Measurements from ENCODE around the gene ANKIB1. TPM values are rescaled to one million over a fixed set of nuclear protein-coding genes. Genes with fewer than 3 reads are reported as not detected.
A peak's percentile ranks its signal among the peaks of the same experiment; 100 is the strongest.

ANKIB1 gene
- total and polyA plus RNA-seq, 9 of the 15 experiments (the other 6 are each of a cell fraction or from before 2014, with no cell fraction given) = 5.9 to 25.2 (median 16.1) TPM

- TF ChIP-seq SMARCA4 (IDR thresholded peaks at IDR 0.05) (peak; percentile 78), TCF7 (IDR thresholded peaks at IDR 0.05; ENCODE audit: borderline replicate concordance) (no peak), RBM34 (IDR thresholded peaks at IDR 0.05; ENCODE audit: borderline replicate concordance, insufficient read depth, low read length) (no peak), PKNOX1 (IDR thresholded peaks at IDR 0.05) (peak; percentile 53), CGGBP1 (CRISPR knock-in tag; IDR thresholded peaks at IDR 0.05) (0 out of 2 replicates have a peak, but pooled peaks have one; percentile 36), ZNF212 (CRISPR knock-in tag; IDR thresholded peaks at IDR 0.05) (0 out of 2 replicates have a peak, but pooled peaks have one; percentile 18), FOXP4 (CRISPR knock-in tag; IDR thresholded peaks at IDR 0.05; ENCODE audit: borderline replicate concordance) (no peak), CHD1 (IDR thresholded peaks at IDR 0.05; ENCODE audit: low read length) (no peak), IRF2 (CRISPR knock-in tag; IDR thresholded peaks at IDR 0.05) (no peak)
Measured at GRCh38 chr7:92448205-92448747, 202.5 kb downstream of the ANKIB1 start (continued).

Small RNA genes lying within 50 kb of the gene (microRNA-seq; reads per million reads assigned to microRNA genes)
- gene MIR1285-1 (ENCODE audit: borderline microRNAs expressed) = not detected

Small RNA genes lying within 50 kb of the gene (small RNA-seq; reads per million reads assigned to genes)
- 0.51 reads per million, percentile 24 among the genes with 10 or more reads in this experiment for gene MIR1285-1
- gene RF00019 = not detected

Other genes starting within 250 kb of the ANKIB1 start
- gene CYP51A1, start 111.5 kb upstream of the ANKIB1 start, total RNA-seq (2014; rRNA removed) = 87.0 and 92.0 TPM in 2 replicates
- 151 and 168 TPM in 2 replicates for gene CYP51A1, start 111.5 kb upstream of the ANKIB1 start, total RNA-seq (2014; rRNA removed; fragmentation: Illumina TruSeq; extraction: Trizol)
- gene CYP51A1, start 111.5 kb upstream of the ANKIB1 start, total RNA-seq (2015; rRNA removed; fragmentation: Illumina TruSeq; extraction: Trizol) = 99.9 and 106 TPM in 2 replicates
- 107 and 109 TPM in 2 replicates for gene CYP51A1, start 111.5 kb upstream of the ANKIB1 start, total RNA-seq (2021)
- gene CYP51A1, start 111.5 kb upstream of the ANKIB1 start, polyA plus RNA-seq (2011; rRNA removed) = 25.5 and 35.4 TPM in 2 replicates
- gene CYP51A1, start 111.5 kb upstream of the ANKIB1 start, polyA plus RNA-seq (2014; fragmentation: Illumina TruSeq; extraction: Trizol) = 71.1 and 80.3 TPM in 2 replicates
- gene CYP51A1, start 111.5 kb upstream of the ANKIB1 start, polyA plus RNA-seq (2014; fragmentation: Nextera tagmentation; extraction: Ambion mirVana) = 10 to 100 TPM; 41.8 to 42.2 TPM
- gene CYP51A1, start 111.5 kb upstream of the ANKIB1 start, polyA plus RNA-seq (2014; rRNA removed) = 62.0 and 62.2 TPM in 2 replicates
- gene LRRD1, start 66.8 kb upstream of the ANKIB1 start, total RNA-seq (2014; rRNA removed) = not detected in 2 replicates
- gene LRRD1, start 66.8 kb upstream of the ANKIB1 start, total RNA-seq (2014; rRNA removed; fragmentation: Illumina TruSeq; extraction: Trizol) = 0.15 TPM in 1 of 2 replicates, not detected in the other
- 0.07 TPM in 1 of 2 replicates, not detected in the other for gene LRRD1, start 66.8 kb upstream of the ANKIB1 start, total RNA-seq (2015; rRNA removed; fragmentation: Illumina TruSeq; extraction: Trizol)
- not detected in 2 replicates for gene LRRD1, start 66.8 kb upstream of the ANKIB1 start, total RNA-seq (2021)
- gene LRRD1, start 66.8 kb upstream of the ANKIB1 start, polyA plus RNA-seq (2011; rRNA removed) = not detected in 2 replicates
- not detected in 2 replicates for gene LRRD1, start 66.8 kb upstream of the ANKIB1 start, polyA plus RNA-seq (2014; fragmentation: Illumina TruSeq; extraction: Trizol)
- not detected for gene LRRD1, start 66.8 kb upstream of the ANKIB1 start, polyA plus RNA-seq (2014; fragmentation: Nextera tagmentation; extraction: Ambion mirVana)
- not detected in 2 replicates for gene LRRD1, start 66.8 kb upstream of the ANKIB1 start, polyA plus RNA-seq (2014; rRNA removed)
- 35.1 and 55.9 TPM in 2 replicates for gene KRIT1, start 60 bp upstream of the ANKIB1 start, total RNA-seq (2014; rRNA removed)
- gene KRIT1, start 60 bp upstream of the ANKIB1 start, total RNA-seq (2014; rRNA removed; fragmentation: Illumina TruSeq; extraction: Trizol) = 71.6 and 80.8 TPM in 2 replicates
- gene KRIT1, start 60 bp upstream of the ANKIB1 start, total RNA-seq (2015; rRNA removed; fragmentation: Illumina TruSeq; extraction: Trizol) = 58.3 and 68.1 TPM in 2 replicates
- gene KRIT1, start 60 bp upstream of the ANKIB1 start, total RNA-seq (2021) = 32.8 and 37.9 TPM in 2 replicates
- gene KRIT1, start 60 bp upstream of the ANKIB1 start, polyA plus RNA-seq (2011; rRNA removed) = 65.8 and 81.4 TPM in 2 replicates
- 67.4 and 69.1 TPM in 2 replicates for gene KRIT1, start 60 bp upstream of the ANKIB1 start, polyA plus RNA-seq (2014; fragmentation: Illumina TruSeq; extraction: Trizol)
- gene KRIT1, start 60 bp upstream of the ANKIB1 start, polyA plus RNA-seq (2014; fragmentation: Nextera tagmentation; extraction: Ambion mirVana) = 10 to 100 TPM; 21.5 to 21.7 TPM
- 51.1 and 58.1 TPM in 2 replicates for gene KRIT1, start 60 bp upstream of the ANKIB1 start, polyA plus RNA-seq (2014; rRNA removed)
- 24.6 and 34.7 TPM in 2 replicates for gene GATAD1, start 201.5 kb downstream of the ANKIB1 start, total RNA-seq (2014; rRNA removed)
- gene GATAD1, start 201.5 kb downstream of the ANKIB1 start, total RNA-seq (2014; rRNA removed; fragmentation: Illumina TruSeq; extraction: Trizol) = 34.3 and 37.4 TPM in 2 replicates
- gene GATAD1, start 201.5 kb downstream of the ANKIB1 start, total RNA-seq (2015; rRNA removed; fragmentation: Illumina TruSeq; extraction: Trizol) = 34.6 and 37.1 TPM in 2 replicates
- gene GATAD1, start 201.5 kb downstream of the ANKIB1 start, total RNA-seq (2021) = 25.0 and 27.5 TPM in 2 replicates
- 54.9 and 67.7 TPM in 2 replicates for gene GATAD1, start 201.5 kb downstream of the ANKIB1 start, polyA plus RNA-seq (2011; rRNA removed)
- gene GATAD1, start 201.5 kb downstream of the ANKIB1 start, polyA plus RNA-seq (2014; fragmentation: Illumina TruSeq; extraction: Trizol) = 34.1 and 40.8 TPM in 2 replicates
- gene GATAD1, start 201.5 kb downstream of the ANKIB1 start, polyA plus RNA-seq (2014; fragmentation: Nextera tagmentation; extraction: Ambion mirVana) = 1 to 10 TPM; 9.3 to 9.4 TPM
- gene GATAD1, start 201.5 kb downstream of the ANKIB1 start, polyA plus RNA-seq (2014; rRNA removed) = 37.2 and 39.2 TPM in 2 replicates
- gene ERVW-1, start 232.0 kb downstream of the ANKIB1 start, total RNA-seq (2014; rRNA removed) = not detected in 2 replicates
- gene ERVW-1, start 232.0 kb downstream of the ANKIB1 start, total RNA-seq (2014; rRNA removed; fragmentation: Illumina TruSeq; extraction: Trizol) = not detected in 2 replicates
- gene ERVW-1, start 232.0 kb downstream of the ANKIB1 start, total RNA-seq (2015; rRNA removed; fragmentation: Illumina TruSeq; extraction: Trizol) = 0.04 TPM in 1 of 2 replicates, not detected in the other
- not detected in 2 replicates for gene ERVW-1, start 232.0 kb downstream of the ANKIB1 start, total RNA-seq (2021)
- gene ERVW-1, start 232.0 kb downstream of the ANKIB1 start, polyA plus RNA-seq (2011; rRNA removed) = not detected in 2 replicates
- gene ERVW-1, start 232.0 kb downstream of the ANKIB1 start, polyA plus RNA-seq (2014; fragmentation: Illumina TruSeq; extraction: Trizol) = not detected in 2 replicates
- not detected for gene ERVW-1, start 232.0 kb downstream of the ANKIB1 start, polyA plus RNA-seq (2014; fragmentation: Nextera tagmentation; extraction: Ambion mirVana)
- not detected in 2 replicates for gene ERVW-1, start 232.0 kb downstream of the ANKIB1 start, polyA plus RNA-seq (2014; rRNA removed)

Measured in K562 (cell line).